ENCODE measurements around the gene PEX7.

The PEX7 gene

GRCh38 chr6:136782021-136782770 lies 40.2 kb upstream of the PEX7 start:
- no peak overlapping the region for H3K4me2 ChIP-seq (ENCODE audit: low read depth, low read length)
- no peak overlapping the region for H3K4me3 ChIP-seq (ENCODE audit: low read length)
- H3K27me3 ChIP-seq (replicated peaks; ENCODE audit: insufficient read depth, low read length): no peaks in the 10 kb centered on the region
- TF ChIP-seq EZH2 (optimal IDR thresholded peaks at IDR 0.05; ENCODE audit: low read depth, low read length) (no peak), CTCF (IDR thresholded peaks at IDR 0.05; ENCODE audit: low read length) (no peak), EZH2phosphoT487 (IDR thresholded peaks at IDR 0.05; ENCODE audit: low read length) (no peak)
- H3K4me1 ChIP-seq (ENCODE audit: low read length): peaks cover 24% of the 10 kb centered on the region
- H3K9me3 ChIP-seq (replicated peaks; ENCODE audit: insufficient read depth, low read length): no peaks in the 10 kb centered on the region
- H2AFZ ChIP-seq (ENCODE audit: low read length): no peak overlapping the region
- H3K9ac ChIP-seq (ENCODE audit: low read length): no peak overlapping the region
- no peaks in the 10 kb centered on the region for H3F3A ChIP-seq (ENCODE audit: insufficient read depth, low read length)
- DNase-seq: no peak
- 0 out of 2 replicates have a peak, but pooled peaks cover 6% of the 10 kb centered on the region for H3K36me3 ChIP-seq (replicated peaks; ENCODE audit: insufficient read depth, low read length)
- H4K20me1 ChIP-seq (ENCODE audit: insufficient read depth, low read length): no peaks in the 10 kb centered on the region
- no peaks in the 10 kb centered on the region for H3K9me2 ChIP-seq (replicated peaks; ENCODE audit: insufficient read depth, low read length)
- peaks cover 72% of the 10 kb centered on the region for H3K79me2 ChIP-seq (ENCODE audit: low read length)
- no peak overlapping the region for H3K27ac ChIP-seq (ENCODE audit: low read length)

GRCh38 chr6:136783021-136783420 lies 39.4 kb upstream of the PEX7 start:
- Histone ChIP-seq H3K79me2 (ENCODE audit: low read length) (peaks cover 75% of the 10 kb centered on the region), H3K27ac (ENCODE audit: low read length) (no peak overlapping the region), H3F3A (ENCODE audit: insufficient read depth, low read length) (no peaks in the 10 kb centered on the region), H3K4me1 (ENCODE audit: low read length) (peaks cover 29% of the 10 kb centered on the region), H3K9me3 (replicated peaks; ENCODE audit: insufficient read depth, low read length) (no peaks in the 10 kb centered on the region), H3K4me2 (ENCODE audit: low read depth, low read length) (no peak overlapping the region), H3K36me3 (replicated peaks; ENCODE audit: insufficient read depth, low read length) (0 out of 2 replicates have a peak, but pooled peaks cover 6% of the 10 kb centered on the region), H3K9me2 (replicated peaks; ENCODE audit: insufficient read depth, low read length) (no peaks in the 10 kb centered on the region), H4K20me1 (ENCODE audit: insufficient read depth, low read length) (no peaks in the 10 kb centered on the region), H3K9ac (ENCODE audit: low read length) (no peak overlapping the region), H3K27me3 (replicated peaks; ENCODE audit: insufficient read depth, low read length) (no peaks in the 10 kb centered on the region), H2AFZ (ENCODE audit: low read length) (no peak overlapping the region), H3K4me3 (ENCODE audit: low read length) (no peak overlapping the region)
- TF ChIP-seq CTCF (IDR thresholded peaks at IDR 0.05; ENCODE audit: low read length): no peak
- no peak for TF ChIP-seq EZH2 (optimal IDR thresholded peaks at IDR 0.05; ENCODE audit: low read depth, low read length)
- TF ChIP-seq EZH2phosphoT487 (IDR thresholded peaks at IDR 0.05; ENCODE audit: low read length): no peak
- DNase-seq: no peak

DNA sequence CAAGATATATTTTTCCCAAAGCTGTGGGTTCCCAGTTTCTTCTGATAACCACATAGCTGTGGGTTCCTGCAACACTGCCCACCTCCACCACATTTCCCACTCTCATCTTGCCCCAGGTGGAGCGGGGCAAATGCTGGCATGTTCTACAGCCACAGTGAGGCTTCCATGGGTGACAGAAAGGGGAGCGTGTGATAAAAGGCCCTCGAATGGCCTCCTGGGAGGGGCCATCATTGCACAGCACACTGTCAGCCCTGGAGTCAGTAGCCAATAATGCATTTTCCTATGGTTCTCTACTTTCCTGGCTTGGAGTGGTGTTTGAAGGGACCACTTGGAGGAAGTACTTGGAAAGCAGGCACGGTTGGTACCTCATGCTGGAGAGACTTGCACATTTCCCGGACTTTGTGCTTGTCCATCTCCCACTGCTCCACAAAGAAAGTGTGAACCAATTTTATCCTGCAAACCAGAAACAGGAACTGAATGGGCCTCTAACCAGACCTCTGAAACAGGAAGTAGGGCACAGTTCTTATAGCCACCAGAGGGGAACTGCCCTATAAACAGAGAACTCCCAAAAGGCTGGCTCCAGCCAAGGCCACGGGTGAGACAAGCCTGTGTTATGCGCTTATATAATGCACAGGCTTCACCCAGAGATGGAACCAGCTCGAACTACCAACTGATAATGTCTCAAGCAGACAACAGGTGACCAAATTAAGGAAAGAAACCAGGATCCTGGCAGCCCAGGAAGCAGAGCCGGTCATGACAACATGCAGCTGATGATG lies 38.7 kb upstream of the PEX7 start:
- Histone ChIP-seq H3K4me3 (ENCODE audit: low read length) (no peak overlapping the region), H3K79me2 (ENCODE audit: low read length) (peaks cover 77% of the 10 kb centered on the region), H3K9me3 (replicated peaks; ENCODE audit: insufficient read depth, low read length) (no peaks in the 10 kb centered on the region), H3K27ac (ENCODE audit: low read length) (no peak overlapping the region), H3K27me3 (replicated peaks; ENCODE audit: insufficient read depth, low read length) (no peaks in the 10 kb centered on the region), H3F3A (ENCODE audit: insufficient read depth, low read length) (no peaks in the 10 kb centered on the region), H3K9me2 (replicated peaks; ENCODE audit: insufficient read depth, low read length) (no peaks in the 10 kb centered on the region), H4K20me1 (ENCODE audit: insufficient read depth, low read length) (no peaks in the 10 kb centered on the region), H3K4me1 (ENCODE audit: low read length) (peaks cover 36% of the 10 kb centered on the region), H3K9ac (ENCODE audit: low read length) (no peak overlapping the region), H2AFZ (ENCODE audit: low read length) (no peak overlapping the region), H3K4me2 (ENCODE audit: low read depth, low read length) (peak overlapping the region; percentile 34; the same call in 1 of the 2 replicates), H3K36me3 (replicated peaks; ENCODE audit: insufficient read depth, low read length) (0 out of 2 replicates have a peak, but pooled peaks cover 6% of the 10 kb centered on the region)
- TF ChIP-seq EZH2phosphoT487 (IDR thresholded peaks at IDR 0.05; ENCODE audit: low read length): no peak
- TF ChIP-seq CTCF (IDR thresholded peaks at IDR 0.05; ENCODE audit: low read length): no peak
- TF ChIP-seq EZH2 (optimal IDR thresholded peaks at IDR 0.05; ENCODE audit: low read depth, low read length): no peak
- no peak for DNase-seq
